GM23338 (cell line): ENCODE measurements around the gene FEV. TPM values are rescaled to one million over a fixed set of nuclear protein-coding genes. Genes with fewer than 3 reads are reported as not detected.
A peak's percentile ranks its signal among the peaks of the same experiment; 100 is the strongest.

ENCODE experiments used
- ATAC-seq: fragments of 200-7000 bp; cut with Tn5 transposase; 3 replicates; pipeline ENCODE4 v1.9.1; 2020
- DNase-seq: peaks from one replicate; pipeline ENCODE4 v3.0.0-alpha.2; 2015; ENCODE audit warnings: low spot score
- H2AFZ ChIP-seq: fragments of 200-600 bp; sonication (generic); 2 replicates; pipeline ENCODE4 v1.8.0; 2016; ENCODE audit warnings: antibody characterized with exemption, mild to moderate bottlenecking, moderate library complexity
- H3F3A ChIP-seq: fragments of 200-600 bp; sonication (generic); replicated peaks from 2 replicates; pipeline ENCODE4 v1.8.0; 2017; ENCODE audit warnings: antibody characterized with exemption, mixed run types, low read depth
- H3K27ac ChIP-seq: fragments of 200-600 bp; sonication (generic); 2 replicates; pipeline ENCODE4 v1.6.1; 2016; ENCODE audit warnings: low read depth
- H3K27me3 ChIP-seq: fragments of 200-600 bp; sonication (generic); 2 replicates; pipeline ENCODE4 v1.8.0; 2016; ENCODE audit warnings: mild to moderate bottlenecking, mixed run types, moderate library complexity; ENCODE audit not compliant: insufficient read depth
- H3K36me3 ChIP-seq: fragments of 200-600 bp; sonication (generic); 2 replicates; pipeline ENCODE4 v1.8.0; 2016; ENCODE audit warnings: mild to moderate bottlenecking; ENCODE audit not compliant: insufficient read depth
- H3K4me1 ChIP-seq: fragments of 200-600 bp; sonication (generic); 2 replicates; pipeline ENCODE4 v1.8.0; 2016; ENCODE audit warnings: mild to moderate bottlenecking, moderate library complexity; ENCODE audit not compliant: insufficient read depth
- H3K4me2 ChIP-seq: fragments of 200-600 bp; sonication (generic); 2 replicates; pipeline ENCODE4 v1.7.1; 2017; ENCODE audit warnings: mixed run types
- H3K4me3 ChIP-seq: fragments of 200-600 bp; sonication (generic); 2 replicates; pipeline ENCODE4 v1.6.1; 2016; ENCODE audit warnings: mixed run types
- H3K79me2 ChIP-seq: fragments of 200-600 bp; sonication (generic); replicated peaks from 2 replicates; pipeline ENCODE4 v1.8.0; 2017; ENCODE audit warnings: mild to moderate bottlenecking; ENCODE audit not compliant: insufficient read depth
- H3K9me2 ChIP-seq: fragments of 200-600 bp; sonication (generic); 2 replicates; pipeline ENCODE4 v1.8.0; 2017; ENCODE audit not compliant: insufficient read depth
- H4K20me1 ChIP-seq: fragments of 200-600 bp; sonication (generic); replicated peaks from 2 replicates; pipeline ENCODE4 v1.8.0; 2017; ENCODE audit warnings: mild to moderate bottlenecking; ENCODE audit not compliant: insufficient read depth
- H3K27ac Mint-ChIP-seq: 2 replicates; pipeline ENCODE4 v1.8.0; 2020; ENCODE audit warnings: inconsistent platforms, mild to moderate bottlenecking, moderate library complexity, mixed read lengths
- H3K27me3 Mint-ChIP-seq: 3 replicates; pipeline ENCODE4 v1.8.0; 2022; ENCODE audit warnings: low read depth, mild to moderate bottlenecking, moderate library complexity, mixed read lengths, inconsistent platforms; ENCODE audit not compliant: insufficient read depth, poor library complexity
- H3K36me3 Mint-ChIP-seq: 3 replicates; pipeline ENCODE4 v1.8.0; 2021; ENCODE audit warnings: low read depth, mild to moderate bottlenecking, inconsistent platforms, moderate library complexity, mixed read lengths
- H3K4me1 Mint-ChIP-seq: 3 replicates; pipeline ENCODE4 v1.8.0; 2020; ENCODE audit warnings: mild to moderate bottlenecking, inconsistent platforms, mixed read lengths
- H3K4me3 Mint-ChIP-seq: 3 replicates; pipeline ENCODE4 v1.8.0; 2021; ENCODE audit warnings: moderate library complexity, mild to moderate bottlenecking, inconsistent platforms, mixed read lengths
- H3K9me3 Mint-ChIP-seq: 3 replicates; pipeline ENCODE4 v1.8.0; 2020; ENCODE audit warnings: moderate library complexity, mild to moderate bottlenecking, inconsistent platforms, mixed read lengths
- CREB1 ChIP-seq: fragments of 250-450 bp; sonication (Bioruptor Pico); IDR thresholded peaks from 2 replicates; pipeline ENCODE4 v1.5.0; 2020; ENCODE audit warnings: low read depth, mild to moderate bottlenecking, moderate library complexity
- EZH2 ChIP-seq: fragments of 200-600 bp; sonication (generic); IDR thresholded peaks from one replicate; pipeline ENCODE4 v1.8.0; 2017; ENCODE audit warnings: antibody characterized with exemption, mild to moderate bottlenecking, low read depth; ENCODE audit not compliant: unreplicated experiment
- EZH2phosphoT487 ChIP-seq: fragments of 200-600 bp; sonication (generic); IDR thresholded peaks from one replicate; pipeline ENCODE4 v1.8.1; 2018; ENCODE audit warnings: antibody characterized with exemption; ENCODE audit not compliant: unreplicated experiment
- NANOG ChIP-seq: IDR thresholded peaks from 2 replicates; pipeline ENCODE4 v1.6.1; 2016; ENCODE audit warnings: antibody characterized with exemption, borderline replicate concordance
- POLR2AphosphoS5 ChIP-seq: IDR thresholded peaks from 2 replicates; pipeline ENCODE4 v1.6.1; 2016; ENCODE audit warnings: antibody characterized with exemption, low read depth
- ZNF331 ChIP-seq: fragments of 250-450 bp; sonication (Bioruptor Pico); IDR thresholded peaks from 2 replicates; pipeline ENCODE4 v1.5.0; 2020; ENCODE audit warnings: low read depth, mild to moderate bottlenecking, moderate library complexity
- polyA plus RNA-seq: library from polyadenylated mRNA; unstranded; fragments of >200 nt; fragmentation: Nextera tagmentation; extraction: Ambion mirVana; gene quantifications from 2 replicates; pipeline ENCODE4 v1.2.1, GENCODE V29; 2016
- total RNA-seq: library from RNA; depleted of rRNA; stranded (reverse); fragments of >200 nt; shearing (Covaris generic); gene quantifications from 2 replicates; pipeline ENCODE4 v1.2.3, GENCODE V29; 2014
- TF ChIP-seq, protein P1 (sequence below), 2 experiments: fragments of 200-600 bp in 1 of 2; sonication (generic) in 1 of 2; conservative IDR thresholded peaks; 2 replicates each; pipeline versions ENCODE4 v1.5.1 to v1.6.1; 2016 to 2017; ENCODE audit warnings: antibody characterized with exemption in 2 of 2, low read depth in 2 of 2, mild to moderate bottlenecking in 2 of 2, moderate library complexity in 1 of 2
- TF ChIP-seq, protein P2 (sequence below): IDR thresholded peaks from one replicate; pipeline ENCODE4 v1.6.1; 2018; ENCODE audit warnings: antibody characterized with exemption; ENCODE audit not compliant: unreplicated experiment

The FEV gene
- total and polyA plus RNA-seq, 2 experiments from 2014 or later: not detected

- Histone ChIP-seq H3K27me3 (peaks cover 100% of the 10 kb centered on the region), H4K20me1 (peaks cover 4% of the 10 kb centered on the region; the same call in 1 of the 2 replicates), H3K4me1 (peaks cover 37% of the 10 kb centered on the region), H3K27ac (no peak overlapping the region), H3K4me3 (peak overlapping the region; percentile 72), H3K79me2 (no peaks in the 10 kb centered on the region), H3K36me3 (no peaks in the 10 kb centered on the region), H3K9me2 (no peaks in the 10 kb centered on the region), H3K4me2 (peak overlapping the region; percentile 90), H2AFZ (no peak overlapping the region), H3F3A (0 out of 2 replicates have a peak, but pooled peaks cover 6% of the 10 kb centered on the region)
- DNase-seq (peak; percentile 66), ATAC-seq (peak; percentile 26)
- Mint-ChIP-seq H3K36me3 (no peaks in the 10 kb centered on the region; the same call in 2 of the 3 replicates), H3K27me3 (peaks cover 88% of the 10 kb centered on the region), H3K4me3 (peak overlapping the region; percentile 86), H3K27ac (no peak overlapping the region), H3K9me3 (peaks cover 2% of the 10 kb centered on the region; the same call in 1 of the 3 replicates), H3K4me1 (peaks cover 24% of the 10 kb centered on the region)
- peak; percentile 86 for TF ChIP-seq EZH2
- TF ChIP-seq, protein P1, sequence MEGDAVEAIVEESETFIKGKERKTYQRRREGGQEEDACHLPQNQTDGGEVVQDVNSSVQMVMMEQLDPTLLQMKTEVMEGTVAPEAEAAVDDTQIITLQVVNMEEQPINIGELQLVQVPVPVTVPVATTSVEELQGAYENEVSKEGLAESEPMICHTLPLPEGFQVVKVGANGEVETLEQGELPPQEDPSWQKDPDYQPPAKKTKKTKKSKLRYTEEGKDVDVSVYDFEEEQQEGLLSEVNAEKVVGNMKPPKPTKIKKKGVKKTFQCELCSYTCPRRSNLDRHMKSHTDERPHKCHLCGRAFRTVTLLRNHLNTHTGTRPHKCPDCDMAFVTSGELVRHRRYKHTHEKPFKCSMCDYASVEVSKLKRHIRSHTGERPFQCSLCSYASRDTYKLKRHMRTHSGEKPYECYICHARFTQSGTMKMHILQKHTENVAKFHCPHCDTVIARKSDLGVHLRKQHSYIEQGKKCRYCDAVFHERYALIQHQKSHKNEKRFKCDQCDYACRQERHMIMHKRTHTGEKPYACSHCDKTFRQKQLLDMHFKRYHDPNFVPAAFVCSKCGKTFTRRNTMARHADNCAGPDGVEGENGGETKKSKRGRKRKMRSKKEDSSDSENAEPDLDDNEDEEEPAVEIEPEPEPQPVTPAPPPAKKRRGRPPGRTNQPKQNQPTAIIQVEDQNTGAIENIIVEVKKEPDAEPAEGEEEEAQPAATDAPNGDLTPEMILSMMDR (conservative IDR thresholded peaks at IDR 0.05; ENCODE audit: low read depth in 2 of 2): 0 out of 4 replicates have a peak, but pooled peaks of 1 of the 2 experiments have one; percentile 3
- no peak for TF ChIP-seq POLR2AphosphoS5
- TF ChIP-seq CREB1 (CRISPR knock-in tag): no peak
- TF ChIP-seq NANOG: no peak
- TF ChIP-seq EZH2phosphoT487: peak; percentile 26
- TF ChIP-seq, protein P2, sequence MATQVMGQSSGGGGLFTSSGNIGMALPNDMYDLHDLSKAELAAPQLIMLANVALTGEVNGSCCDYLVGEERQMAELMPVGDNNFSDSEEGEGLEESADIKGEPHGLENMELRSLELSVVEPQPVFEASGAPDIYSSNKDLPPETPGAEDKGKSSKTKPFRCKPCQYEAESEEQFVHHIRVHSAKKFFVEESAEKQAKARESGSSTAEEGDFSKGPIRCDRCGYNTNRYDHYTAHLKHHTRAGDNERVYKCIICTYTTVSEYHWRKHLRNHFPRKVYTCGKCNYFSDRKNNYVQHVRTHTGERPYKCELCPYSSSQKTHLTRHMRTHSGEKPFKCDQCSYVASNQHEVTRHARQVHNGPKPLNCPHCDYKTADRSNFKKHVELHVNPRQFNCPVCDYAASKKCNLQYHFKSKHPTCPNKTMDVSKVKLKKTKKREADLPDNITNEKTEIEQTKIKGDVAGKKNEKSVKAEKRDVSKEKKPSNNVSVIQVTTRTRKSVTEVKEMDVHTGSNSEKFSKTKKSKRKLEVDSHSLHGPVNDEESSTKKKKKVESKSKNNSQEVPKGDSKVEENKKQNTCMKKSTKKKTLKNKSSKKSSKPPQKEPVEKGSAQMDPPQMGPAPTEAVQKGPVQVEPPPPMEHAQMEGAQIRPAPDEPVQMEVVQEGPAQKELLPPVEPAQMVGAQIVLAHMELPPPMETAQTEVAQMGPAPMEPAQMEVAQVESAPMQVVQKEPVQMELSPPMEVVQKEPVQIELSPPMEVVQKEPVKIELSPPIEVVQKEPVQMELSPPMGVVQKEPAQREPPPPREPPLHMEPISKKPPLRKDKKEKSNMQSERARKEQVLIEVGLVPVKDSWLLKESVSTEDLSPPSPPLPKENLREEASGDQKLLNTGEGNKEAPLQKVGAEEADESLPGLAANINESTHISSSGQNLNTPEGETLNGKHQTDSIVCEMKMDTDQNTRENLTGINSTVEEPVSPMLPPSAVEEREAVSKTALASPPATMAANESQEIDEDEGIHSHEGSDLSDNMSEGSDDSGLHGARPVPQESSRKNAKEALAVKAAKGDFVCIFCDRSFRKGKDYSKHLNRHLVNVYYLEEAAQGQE: no peak
- no peak for TF ChIP-seq ZNF331
Measured at GRCh38 chr2:219001577-219002394, 16.8 kb upstream of the FEV start.
